ENCODE data around the gene PRMT9.

Gene PRMT9

GRCh38 chr4:147678796-147679549 lies 5.0 kb downstream of the PRMT9 start:
- DNase-seq (ENCODE audit: low read depth): no peak

- DNase-seq (ENCODE audit: low read depth): no peak
These were observed 5.9 kb downstream of the PRMT9 start for GRCh38 chr4:147678106-147678505.

- DNase-seq (ENCODE audit: low read depth): no peak
These were observed 9.5 kb downstream of the PRMT9 start for GRCh38 chr4:147674496-147674895.

GRCh38 chr4:147674073-147674472 lies 9.9 kb downstream of the PRMT9 start:
- no peak for DNase-seq (ENCODE audit: low read depth)

- DNase-seq (ENCODE audit: low read depth): no peak
These were observed 25.5 kb downstream of the PRMT9 start for GRCh38 chr4:147658501-147658900.

GRCh38 chr4:147655639-147656038 lies 28.3 kb downstream of the PRMT9 start:
- DNase-seq (ENCODE audit: low read depth): no peak

- no peak for DNase-seq (ENCODE audit: low read depth)
These were observed 32.4 kb downstream of the PRMT9 start for GRCh38 chr4:147651563-147651962.

- no peak for DNase-seq (ENCODE audit: low read depth)
These were observed 35.3 kb downstream of the PRMT9 start for GRCh38 chr4:147648656-147649055.

GRCh38 chr4:147645099-147645498 lies 38.9 kb downstream of the PRMT9 start:
- DNase-seq (ENCODE audit: low read depth): no peak

- DNase-seq (ENCODE audit: low read depth): no peak
These were observed 39.5 kb downstream of the PRMT9 start for GRCh38 chr4:147644471-147644870.

- no peak for DNase-seq (ENCODE audit: low read depth)
These were observed 40.3 kb downstream of the PRMT9 start for GRCh38 chr4:147643616-147644015.

GRCh38 chr4:147640331-147640730 lies 43.6 kb downstream of the PRMT9 start:
- no peak for DNase-seq (ENCODE audit: low read depth)

GRCh38 chr4:147639388-147639787 lies 44.6 kb downstream of the PRMT9 start:
- no peak for DNase-seq (ENCODE audit: low read depth)

- DNase-seq (ENCODE audit: low read depth): no peak
These were observed 45.0 kb downstream of the PRMT9 start for GRCh38 chr4:147638942-147639341.

- no peak for DNase-seq (ENCODE audit: low read depth)
These were observed 45.6 kb downstream of the PRMT9 start for GRCh38 chr4:147638365-147638764.

- no peak for DNase-seq (ENCODE audit: low read depth)
These were observed 48.6 kb downstream of the PRMT9 start for GRCh38 chr4:147635348-147635747.

GRCh38 chr4:147633643-147634042 lies 50.3 kb downstream of the PRMT9 start:
- DNase-seq (ENCODE audit: low read depth): no peak

GRCh38 chr4:147633113-147633512 lies 50.9 kb downstream of the PRMT9 start:
- no peak for DNase-seq (ENCODE audit: low read depth)

GRCh38 chr4:147629783-147630730 lies 53.9 kb downstream of the PRMT9 start:
- DNase-seq (ENCODE audit: low read depth): no peak

- no peak for DNase-seq (ENCODE audit: low read depth)
These were observed 55.5 kb downstream of the PRMT9 start for GRCh38 chr4:147628415-147628814.

GRCh38 chr4:147626903-147627302 lies 57.1 kb downstream of the PRMT9 start:
- DNase-seq (ENCODE audit: low read depth): no peak

GRCh38 chr4:147625733-147626132 lies 58.2 kb downstream of the PRMT9 start:
- no peak for DNase-seq (ENCODE audit: low read depth)

- DNase-seq (ENCODE audit: low read depth): no peak
These were observed 63.6 kb downstream of the PRMT9 start for GRCh38 chr4:147620315-147620714.

All from stimulated activated CD8-positive, alpha-beta memory T cell treated with anti-CD3 and anti-CD28 coated beads, Interleukin-15, amount 100 ng/mL, for 24 hours (primary cell).